Suprapubic skin (tissue), 4 donors: ENCODE results near the gene GNAZ. TPM values are rescaled to one million over a fixed set of nuclear protein-coding genes. Genes with fewer than 3 reads are reported as not detected.

Experiments
- DNase-seq, 2 donors: peaks; one replicate each; pipeline ENCODE4 v3.0.0-alpha.2; 2019; ENCODE audit warnings: low spot score in 2 of 2
- H3K27ac ChIP-seq: fragments of 200-600 bp; sonication (generic); one replicate; pipeline ENCODE4 v1.5.1; 2019
- H3K27me3 ChIP-seq: fragments of 200-600 bp; sonication (generic); one replicate; pipeline ENCODE4 v1.5.1; 2019
- H3K36me3 ChIP-seq: fragments of 200-600 bp; sonication (generic); one replicate; pipeline ENCODE4 v1.5.1; 2019
- H3K4me1 ChIP-seq: fragments of 200-600 bp; sonication (generic); one replicate; pipeline ENCODE4 v1.5.1; 2019
- H3K4me3 ChIP-seq: fragments of 200-600 bp; sonication (generic); one replicate; pipeline ENCODE4 v1.5.1; 2019; ENCODE audit warnings: mild to moderate bottlenecking
- H3K9me3 ChIP-seq: fragments of 200-600 bp; sonication (generic); one replicate; pipeline ENCODE4 v1.5.1; 2019
- CTCF ChIP-seq, 2 donors: fragments of 200-600 bp in 1 of 2; fragments of 450-650 bp in 1 of 2; sonication (generic) in 1 of 2; IDR thresholded peaks; one replicate each; pipeline ENCODE4 v1.5.1; 2016 to 2019; ENCODE audit warnings: antibody characterized with exemption in 2 of 2, mild to moderate bottlenecking in 1 of 2, moderate library complexity in 1 of 2
- EP300 ChIP-seq: sonication (generic); formaldehyde crosslinking; IDR thresholded peaks from one replicate; pipeline ENCODE4 v1.6.1; 2017; ENCODE audit warnings: antibody characterized with exemption
- POLR2A ChIP-seq, 2 donors: fragments of 450-650 bp; IDR thresholded peaks; one replicate each; pipeline ENCODE4 v1.6.1; 2017; ENCODE audit warnings: antibody characterized with exemption in 2 of 2, mild to moderate bottlenecking in 2 of 2, moderate library complexity in 2 of 2
- POLR2AphosphoS5 ChIP-seq, 3 donors: sonication (generic); formaldehyde crosslinking; IDR thresholded peaks; one replicate each; pipeline ENCODE4 v1.6.1; 2017; ENCODE audit warnings: antibody characterized with exemption in 3 of 3
- WGBS: methylation state at CpG from one replicate; pipeline ENCODE4 v1.1.5; 2018; 5-methylcytosine and 5-hydroxymethylcytosine counted together
- total RNA-seq, 4 donors: library from RNA; depleted of rRNA; stranded (reverse); fragments of >200 nt; gene quantifications; one replicate each; pipeline ENCODE4 v1.1.0, GENCODE V29; 2016

The GNAZ gene
- total RNA-seq, 4 donors from 2014 or later, result 2.1 to 5.8 (median 3.0) TPM

GRCh38 chr22:23037429-23038333 is 32.6 kb upstream of the GNAZ start:
- Histone ChIP-seq H3K27ac (no peak overlapping the region), H3K36me3 (no peaks in the 10 kb centered on the region), H3K4me1 (no peaks in the 10 kb centered on the region), H3K4me3 (no peak overlapping the region), H3K9me3 (no peaks in the 10 kb centered on the region), H3K27me3 (no peaks in the 10 kb centered on the region)
- WGBS, result 79% methylated on average over 8 of the region's 8 CpGs
- no peak for DNase-seq
- TF ChIP-seq EP300, result no peak

DNA sequence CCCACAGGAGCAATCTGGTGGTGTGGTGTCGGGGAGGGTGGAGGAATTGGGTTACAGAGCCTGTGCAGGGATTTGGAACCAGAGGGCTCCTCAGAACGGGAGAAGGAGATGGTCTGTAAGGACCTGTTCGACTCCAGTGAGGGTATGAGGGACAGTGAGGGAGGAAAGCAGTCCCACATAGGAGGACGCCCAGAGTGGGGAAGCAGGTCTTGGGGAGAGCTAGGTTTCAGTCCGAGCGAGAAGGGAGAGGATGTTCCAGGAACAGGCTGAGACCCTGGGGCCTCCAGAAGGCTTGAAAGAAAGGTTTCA is 32.0 kb upstream of the GNAZ start:
- Histone ChIP-seq H3K9me3 (no peaks in the 10 kb centered on the region), H3K27me3 (no peaks in the 10 kb centered on the region), H3K4me3 (no peak overlapping the region), H3K4me1 (no peaks in the 10 kb centered on the region), H3K36me3 (no peaks in the 10 kb centered on the region), H3K27ac (no peak overlapping the region)
- TF ChIP-seq EP300 (no peak), POLR2A (IDR thresholded peaks at IDR 0.05) (no peak), POLR2AphosphoS5 (IDR thresholded peaks at IDR 0.05) (no peak), CTCF (IDR thresholded peaks at IDR 0.05) (no peak)
- WGBS, result 85% methylated on average over 6 of the region's 6 CpGs
- no peak for DNase-seq

- no peak overlapping the region for H3K27ac ChIP-seq
- no peak for DNase-seq
- no peaks in the 10 kb centered on the region for H3K4me1 ChIP-seq
- 100% methylated on average over 1 of the region's 1 CpG for WGBS
- H3K9me3 ChIP-seq, result no peaks in the 10 kb centered on the region
- no peaks in the 10 kb centered on the region for H3K36me3 ChIP-seq
- H3K4me3 ChIP-seq, result no peak overlapping the region
- H3K27me3 ChIP-seq, result no peaks in the 10 kb centered on the region
- TF ChIP-seq EP300 (no peak), CTCF (IDR thresholded peaks at IDR 0.05) (no peak), POLR2A (IDR thresholded peaks at IDR 0.05) (no peak), POLR2AphosphoS5 (IDR thresholded peaks at IDR 0.05) (no peak)
Measured at GRCh38 chr22:23038902-23039301, 31.4 kb upstream of the GNAZ start.

DNA sequence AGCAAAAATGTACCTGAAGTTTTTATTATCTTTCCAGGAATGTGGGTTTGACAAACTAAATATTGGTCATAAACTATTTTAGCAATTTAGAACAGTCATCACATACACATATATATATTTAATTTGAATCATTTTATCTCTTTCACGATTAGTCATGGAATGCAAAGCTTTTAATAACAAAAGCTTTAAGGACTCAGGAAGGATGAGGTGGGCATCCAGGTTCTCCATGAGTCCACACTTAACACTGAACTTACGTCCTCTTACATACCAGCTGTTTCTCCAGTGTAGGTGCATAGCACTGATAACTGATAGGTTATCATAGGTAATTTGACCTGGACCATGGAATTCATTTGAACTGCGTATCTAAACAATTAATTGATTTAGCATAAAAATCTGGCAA is 28.1 kb upstream of the GNAZ start:
- Histone ChIP-seq H3K4me1 (no peaks in the 10 kb centered on the region), H3K36me3 (no peaks in the 10 kb centered on the region), H3K27ac (no peak overlapping the region), H3K4me3 (no peak overlapping the region), H3K27me3 (peaks cover 2% of the 10 kb centered on the region), H3K9me3 (no peaks in the 10 kb centered on the region)
- 80% methylated on average over 3 of the region's 3 CpGs for WGBS
- no peak for DNase-seq
- TF ChIP-seq CTCF (IDR thresholded peaks at IDR 0.05), result no peak
- TF ChIP-seq POLR2AphosphoS5 (IDR thresholded peaks at IDR 0.05), result no peak
- no peak for TF ChIP-seq EP300
- no peak for TF ChIP-seq POLR2A (IDR thresholded peaks at IDR 0.05)

DNA sequence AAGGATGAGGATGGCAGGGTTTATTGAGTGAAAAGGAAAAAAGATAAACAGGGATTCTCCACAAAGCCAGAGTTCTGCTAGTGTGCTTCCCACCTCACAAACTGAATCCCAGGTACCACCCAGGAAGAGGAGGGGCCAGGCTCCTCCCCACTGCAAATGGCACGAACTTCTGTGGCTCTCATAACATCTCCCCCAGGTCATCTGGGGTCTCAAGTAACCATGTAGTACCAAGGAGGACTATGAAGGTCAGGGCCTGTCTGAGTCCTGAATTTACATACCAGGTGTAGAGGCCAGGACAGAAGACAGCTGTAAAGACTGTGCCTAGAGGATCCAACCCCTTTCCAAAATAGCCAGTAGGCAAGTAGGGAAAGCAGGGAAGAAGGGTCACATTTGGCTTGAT is 25.7 kb upstream of the GNAZ start:
- no peaks in the 10 kb centered on the region for H3K36me3 ChIP-seq
- H3K27ac ChIP-seq, result no peak overlapping the region
- H3K27me3 ChIP-seq, result peaks cover 9% of the 10 kb centered on the region
- H3K4me3 ChIP-seq, result no peak overlapping the region
- no peaks in the 10 kb centered on the region for H3K4me1 ChIP-seq
- no peak for TF ChIP-seq EP300
- no peak for TF ChIP-seq POLR2A (IDR thresholded peaks at IDR 0.05)
- TF ChIP-seq POLR2AphosphoS5 (IDR thresholded peaks at IDR 0.05), result no peak
- no peak for TF ChIP-seq CTCF (IDR thresholded peaks at IDR 0.05)
- no peak for DNase-seq
- H3K9me3 ChIP-seq, result no peaks in the 10 kb centered on the region
- WGBS, result 78% methylated on average over 1 of the region's 1 CpG
